RWPE2 (cell line): ENCODE measurements around the gene SMR3A.

Experiments
- ATAC-seq: fragments of 200-7000 bp; cut with Tn5 transposase; 3 replicates; pipeline ENCODE4 v1.9.1; 2021; ENCODE audit warnings: low read depth
- DNase-seq: peaks from one replicate; pipeline ENCODE4 v3.0.0-alpha.2; 2020; ENCODE audit warnings: low spot score
- H3K27ac ChIP-seq: fragments of 450-650 bp; 2 replicates; pipeline ENCODE4 v1.5.1; 2017; ENCODE audit warnings: mild to moderate bottlenecking; ENCODE audit not compliant: poor library complexity, severe bottlenecking
- H3K27me3 ChIP-seq: fragments of 250-450 bp; sonication (Bioruptor Pico); 2 replicates; pipeline ENCODE4 v1.5.1; 2021; ENCODE audit warnings: mild to moderate bottlenecking, moderate library complexity; ENCODE audit not compliant: insufficient read depth, poor library complexity, severe bottlenecking
- H3K36me3 ChIP-seq: fragments of 250-450 bp; sonication (Bioruptor Pico); 2 replicates; pipeline ENCODE4 v1.5.1; 2020; ENCODE audit warnings: low read depth, mild to moderate bottlenecking, moderate library complexity
- H3K4me1 ChIP-seq: fragments of 250-450 bp; sonication (Bioruptor Pico); 2 replicates; pipeline ENCODE4 v1.5.1; 2021; ENCODE audit warnings: mild to moderate bottlenecking, moderate library complexity; ENCODE audit not compliant: insufficient read depth, poor library complexity, severe bottlenecking
- H3K4me3 ChIP-seq: fragments of 250-450 bp; sonication (Bioruptor Pico); 2 replicates; pipeline ENCODE4 v1.5.1; 2021; ENCODE audit warnings: mild to moderate bottlenecking, moderate library complexity; ENCODE audit not compliant: severe bottlenecking
- H3K9me3 ChIP-seq: fragments of 250-450 bp; sonication (Bioruptor Pico); 2 replicates; pipeline ENCODE4 v1.5.1; 2021; ENCODE audit warnings: mild to moderate bottlenecking, moderate library complexity; ENCODE audit not compliant: severe bottlenecking
- TF ChIP-seq, protein P1 (sequence below): fragments of 450-650 bp; IDR thresholded peaks from one replicate; pipeline ENCODE4 v1.5.1; 2017; ENCODE audit warnings: mild to moderate bottlenecking, moderate library complexity; ENCODE audit not compliant: poor library complexity, severe bottlenecking

SMR3A gene

DNA sequence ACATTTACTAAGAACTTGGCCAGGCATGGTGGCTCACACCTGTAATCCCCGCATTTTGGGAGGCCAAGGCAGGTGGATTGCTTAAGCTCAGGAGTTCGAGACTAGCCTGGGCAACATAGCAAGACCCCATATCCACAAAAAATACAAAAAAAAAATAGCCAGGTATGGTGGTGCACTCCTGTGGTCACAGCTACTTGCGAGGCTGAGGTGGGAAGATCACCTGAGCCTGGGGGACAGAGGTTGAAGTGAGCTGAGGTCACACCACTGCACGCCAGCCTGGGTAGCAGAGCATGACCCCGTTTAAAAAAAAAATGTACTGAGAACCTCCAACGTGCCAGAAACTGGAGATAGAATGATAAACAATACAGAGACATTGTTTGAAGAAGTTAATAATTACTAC, 45.2 kb downstream of the SMR3A start:
- ATAC-seq: no peak
- DNase-seq: no peak
- TF ChIP-seq, protein P1, sequence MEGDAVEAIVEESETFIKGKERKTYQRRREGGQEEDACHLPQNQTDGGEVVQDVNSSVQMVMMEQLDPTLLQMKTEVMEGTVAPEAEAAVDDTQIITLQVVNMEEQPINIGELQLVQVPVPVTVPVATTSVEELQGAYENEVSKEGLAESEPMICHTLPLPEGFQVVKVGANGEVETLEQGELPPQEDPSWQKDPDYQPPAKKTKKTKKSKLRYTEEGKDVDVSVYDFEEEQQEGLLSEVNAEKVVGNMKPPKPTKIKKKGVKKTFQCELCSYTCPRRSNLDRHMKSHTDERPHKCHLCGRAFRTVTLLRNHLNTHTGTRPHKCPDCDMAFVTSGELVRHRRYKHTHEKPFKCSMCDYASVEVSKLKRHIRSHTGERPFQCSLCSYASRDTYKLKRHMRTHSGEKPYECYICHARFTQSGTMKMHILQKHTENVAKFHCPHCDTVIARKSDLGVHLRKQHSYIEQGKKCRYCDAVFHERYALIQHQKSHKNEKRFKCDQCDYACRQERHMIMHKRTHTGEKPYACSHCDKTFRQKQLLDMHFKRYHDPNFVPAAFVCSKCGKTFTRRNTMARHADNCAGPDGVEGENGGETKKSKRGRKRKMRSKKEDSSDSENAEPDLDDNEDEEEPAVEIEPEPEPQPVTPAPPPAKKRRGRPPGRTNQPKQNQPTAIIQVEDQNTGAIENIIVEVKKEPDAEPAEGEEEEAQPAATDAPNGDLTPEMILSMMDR: no peak
- no peak overlapping the region for H3K4me3 ChIP-seq
- no peak overlapping the region for H3K27ac ChIP-seq
- no peaks in the 10 kb centered on the region for H3K4me1 ChIP-seq
- no peaks in the 10 kb centered on the region for H3K36me3 ChIP-seq
- no peaks in the 10 kb centered on the region for H3K27me3 ChIP-seq
- H3K9me3 ChIP-seq: no peaks in the 10 kb centered on the region
